ENCODE measurements around the gene ARID1B. TPM values are rescaled to one million over a fixed set of nuclear protein-coding genes. Genes with fewer than 3 reads are reported as not detected.
A peak's percentile ranks its signal among the peaks of the same experiment; 100 is the strongest.
"Not testable (repeated sequence)": the region's sequence is repeated elsewhere in the genome, so short reads cannot be mapped to it uniquely, and the experiment has no call there.

Gene ARID1B
- total RNA-seq, 1 donor from 2014 or later, result 46.4 TPM

DNA sequence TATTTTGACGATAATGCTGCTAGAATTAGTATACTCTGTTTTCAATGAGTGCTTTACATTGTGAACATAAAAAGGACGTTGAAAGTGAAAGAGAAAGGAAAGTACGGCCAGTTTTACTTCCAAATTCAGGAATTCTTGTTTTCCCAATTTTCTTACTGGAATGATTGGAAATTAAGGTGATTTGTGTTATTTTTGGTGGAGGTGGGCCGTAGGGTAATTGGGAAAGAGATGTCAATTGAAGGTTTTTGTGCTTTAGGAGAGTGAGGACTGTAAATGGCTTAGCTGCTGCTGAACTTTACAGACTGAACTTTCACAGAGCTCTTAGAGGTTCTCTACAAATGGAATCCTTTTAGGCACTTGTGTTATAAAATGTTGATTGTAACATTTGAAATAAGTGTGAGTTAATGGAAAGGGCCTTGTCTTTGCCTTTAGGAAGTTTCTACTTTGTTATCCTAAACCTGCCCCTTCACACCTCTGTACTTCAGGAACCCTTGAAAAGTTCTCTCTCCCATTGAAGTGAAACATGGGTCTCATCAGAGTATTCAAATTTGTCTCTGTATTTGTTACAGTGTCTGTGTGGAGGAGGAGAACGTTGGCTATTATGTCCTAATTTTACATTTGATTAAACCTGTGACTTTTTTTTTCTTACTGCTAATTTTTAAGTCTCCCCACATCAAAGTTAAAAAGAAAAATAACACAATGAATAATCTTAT, 256.4 kb downstream of the ARID1B start:
- intact Hi-C loops (cut with DNase I), result loop anchor here (5.0 kb wide), 1 partner anchor 154 kb away; no protein-coding TSS in a partner anchor
- ATAC-seq (no peak), DNase-seq (ENCODE audit: missing footprints) (no peak)

DNA sequence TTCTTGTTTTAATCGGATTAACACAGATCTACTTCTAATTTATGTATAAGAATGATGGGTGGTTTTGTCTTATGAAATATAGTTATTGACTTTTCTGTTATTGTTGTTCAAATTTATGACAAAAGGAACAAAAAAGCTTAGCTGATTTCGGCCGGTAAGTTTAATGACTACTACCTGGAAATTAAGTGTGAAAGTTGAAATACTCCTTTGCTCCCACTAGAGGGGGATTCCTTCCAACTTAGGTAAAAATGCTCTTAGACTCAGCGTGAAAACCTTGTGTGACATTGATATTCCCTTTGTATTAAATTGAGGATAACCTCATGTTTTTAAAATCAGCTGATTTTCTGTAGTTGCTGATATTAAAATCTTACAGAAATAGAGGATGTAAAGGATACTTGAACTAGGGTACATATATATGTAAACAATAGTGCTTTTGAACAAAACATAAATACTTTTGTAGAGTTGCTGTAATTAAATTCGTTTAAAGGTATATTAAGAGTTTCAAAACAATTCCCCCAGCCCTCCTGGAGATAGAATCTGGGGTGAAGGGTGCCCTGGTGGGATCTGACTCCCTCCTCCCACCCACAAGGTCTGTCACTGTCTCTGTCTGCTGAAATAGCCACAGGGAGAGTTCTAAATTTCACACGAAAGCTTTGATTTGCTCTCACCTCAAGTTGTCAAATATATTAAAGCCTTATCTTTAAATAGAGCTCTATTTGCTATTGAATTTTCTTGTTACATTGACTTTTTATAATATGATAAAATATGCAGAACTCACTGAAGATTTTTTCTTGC, 257.5 kb downstream of the ARID1B start:
- intact Hi-C loops (cut with DNase I), result loop anchor here (5.0 kb wide), 2 partner anchors 153 to 238 kb away; no protein-coding TSS in a partner anchor
- ATAC-seq, result no peak
- no peak for DNase-seq (ENCODE audit: missing footprints)

DNA sequence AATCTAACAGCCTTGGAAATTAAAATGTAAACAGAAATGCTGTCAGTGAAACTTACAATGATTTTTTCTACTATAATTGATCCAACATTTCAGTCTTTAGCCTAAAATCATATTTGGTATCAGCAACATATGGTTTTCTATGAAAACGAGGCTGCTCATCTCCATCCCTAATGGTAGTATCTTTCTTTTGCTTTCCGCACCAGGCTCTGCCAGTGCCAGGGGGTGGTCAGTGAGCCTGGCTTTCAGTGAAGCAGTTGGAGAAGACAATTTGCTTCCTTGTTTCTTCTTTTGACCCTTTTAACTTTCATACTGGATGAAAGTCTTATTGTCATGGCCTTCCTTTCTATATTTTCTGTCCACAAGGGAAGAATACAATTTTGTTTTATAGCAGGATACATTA, 258.4 kb downstream of the ARID1B start:
- ATAC-seq, result no peak
- DNase-seq (ENCODE audit: missing footprints), result no peak
- intact Hi-C loops (cut with DNase I), result loop anchor here (5.0 kb wide), 1 partner anchor 237 kb away; no protein-coding TSS in a partner anchor

DNA sequence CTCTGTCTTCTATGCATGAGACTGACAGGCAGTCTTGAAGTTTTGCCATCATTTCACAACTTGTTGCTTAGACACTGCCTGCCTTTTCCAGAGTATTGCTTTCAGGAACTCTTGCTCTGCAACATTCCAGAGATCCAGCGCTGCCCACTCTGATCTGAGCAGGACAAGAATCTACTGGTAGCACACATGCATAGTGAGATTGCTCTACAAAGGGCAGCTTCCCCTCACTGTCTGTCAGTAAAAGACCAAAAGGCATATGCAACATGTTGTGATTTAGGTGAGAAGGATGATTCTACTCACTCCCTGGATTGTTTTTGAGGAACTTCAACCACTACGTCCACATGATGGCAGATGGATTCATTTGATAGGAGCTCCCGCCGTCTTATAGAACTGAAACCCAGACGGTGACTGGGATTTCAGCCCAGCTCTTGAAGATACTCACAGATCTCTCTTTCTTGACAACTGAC, 259.1 kb downstream of the ARID1B start:
- DNase-seq (ENCODE audit: missing footprints) (no peak), ATAC-seq (peak; percentile 71)
- intact Hi-C loops (cut with DNase I), result loop anchor here (5.0 kb wide), 1 partner anchor 236 kb away; no protein-coding TSS in a partner anchor

DNA sequence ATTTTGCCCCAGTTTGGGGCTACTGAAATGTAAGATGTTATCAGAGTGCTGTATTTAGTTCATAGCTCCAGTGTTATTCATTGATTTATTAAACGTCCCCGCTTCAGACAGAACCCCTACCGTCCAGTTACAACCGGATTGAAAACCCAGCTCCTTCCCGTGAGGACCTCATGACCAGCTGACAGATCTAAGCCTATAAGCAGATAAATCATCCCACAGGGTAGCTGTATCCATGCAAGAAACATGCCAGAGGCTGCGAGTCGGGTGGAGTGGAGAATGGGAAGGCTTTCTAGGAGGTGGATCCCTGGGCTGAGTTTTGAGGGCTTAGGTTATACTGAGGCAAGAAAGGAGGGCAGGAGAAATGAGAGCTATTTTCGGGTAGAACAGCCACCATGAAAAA, 260.0 kb downstream of the ARID1B start:
- DNase-seq (ENCODE audit: missing footprints) (no peak), ATAC-seq (no peak)
- intact Hi-C loops (cut with DNase I), result loop anchor here (5.0 kb wide), 1 partner anchor 235 kb away; no protein-coding TSS in a partner anchor

DNA sequence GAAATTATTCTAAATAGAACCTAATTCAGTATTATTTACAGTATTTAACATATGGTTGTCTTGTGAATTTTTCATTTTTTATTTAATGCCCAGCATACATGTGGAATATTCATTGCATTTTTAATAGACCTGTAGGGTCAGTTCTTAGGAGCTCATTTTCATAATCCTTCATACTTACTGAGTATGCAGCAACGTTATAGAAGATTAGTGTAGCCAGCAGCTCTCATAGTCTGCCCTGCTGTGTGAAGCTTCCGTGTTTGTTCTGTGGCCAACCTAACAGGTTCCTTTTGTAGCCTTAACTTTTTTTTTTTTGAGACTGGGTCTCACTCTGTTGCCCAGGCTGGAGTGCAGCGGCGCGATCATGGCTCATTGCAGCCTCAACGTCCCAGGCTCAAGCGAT, 261.4 kb downstream of the ARID1B start:
- no peak for ATAC-seq
- DNase-seq (ENCODE audit: missing footprints), result no peak
- intact Hi-C loops (cut with DNase I), result loop anchor here (5.0 kb wide), 1 partner anchor 234 kb away; no protein-coding TSS in a partner anchor

DNA sequence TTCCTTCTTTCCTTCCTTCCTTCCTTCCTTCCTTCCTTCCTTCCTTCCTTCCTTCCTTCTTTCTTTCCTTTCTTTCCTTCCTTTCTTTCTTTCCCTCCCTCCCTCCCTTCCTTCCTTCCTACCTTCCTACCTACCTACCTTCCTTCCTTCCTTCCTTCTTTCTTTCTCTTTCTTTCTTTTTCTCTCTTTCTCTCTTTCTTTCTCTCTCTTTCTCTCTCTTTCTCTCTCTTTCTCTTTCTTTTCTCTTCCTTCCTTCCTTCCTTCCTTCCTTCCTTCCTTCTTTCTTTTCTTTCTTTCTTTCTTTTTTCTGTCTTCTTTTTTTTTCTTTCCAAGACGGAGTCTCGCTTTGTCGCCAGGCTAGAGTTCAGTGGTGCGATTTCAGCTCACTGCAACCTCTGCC, 262.5 kb downstream of the ARID1B start:
- not testable (repeated sequence) for DNase-seq (ENCODE audit: missing footprints); ATAC-seq
- intact Hi-C loops (cut with DNase I), result loop anchor here (5.0 kb wide), 1 partner anchor 233 kb away; no protein-coding TSS in a partner anchor

DNA sequence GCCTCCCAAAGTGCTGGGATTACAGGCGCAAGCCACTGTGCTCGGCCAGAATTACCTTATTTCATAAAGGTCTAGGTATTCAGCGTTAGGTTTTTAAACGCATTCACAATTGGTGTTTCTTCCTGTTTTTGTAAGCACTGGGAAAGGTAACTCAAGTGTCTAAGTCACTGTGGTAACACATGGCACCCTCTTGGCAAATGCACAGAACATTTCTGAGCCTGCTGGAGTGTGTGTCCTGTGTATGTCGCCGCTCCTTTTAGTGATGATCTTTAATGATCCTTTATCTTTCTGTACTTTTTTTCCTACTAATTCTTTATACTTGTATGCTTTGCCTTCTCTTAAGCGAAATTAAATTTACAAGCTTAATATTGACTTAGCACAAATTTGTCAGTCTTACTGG, 263.0 kb downstream of the ARID1B start:
- DNase-seq (ENCODE audit: missing footprints) (no peak), ATAC-seq (no peak)
- intact Hi-C loops (cut with DNase I), result no loop called here

DNA sequence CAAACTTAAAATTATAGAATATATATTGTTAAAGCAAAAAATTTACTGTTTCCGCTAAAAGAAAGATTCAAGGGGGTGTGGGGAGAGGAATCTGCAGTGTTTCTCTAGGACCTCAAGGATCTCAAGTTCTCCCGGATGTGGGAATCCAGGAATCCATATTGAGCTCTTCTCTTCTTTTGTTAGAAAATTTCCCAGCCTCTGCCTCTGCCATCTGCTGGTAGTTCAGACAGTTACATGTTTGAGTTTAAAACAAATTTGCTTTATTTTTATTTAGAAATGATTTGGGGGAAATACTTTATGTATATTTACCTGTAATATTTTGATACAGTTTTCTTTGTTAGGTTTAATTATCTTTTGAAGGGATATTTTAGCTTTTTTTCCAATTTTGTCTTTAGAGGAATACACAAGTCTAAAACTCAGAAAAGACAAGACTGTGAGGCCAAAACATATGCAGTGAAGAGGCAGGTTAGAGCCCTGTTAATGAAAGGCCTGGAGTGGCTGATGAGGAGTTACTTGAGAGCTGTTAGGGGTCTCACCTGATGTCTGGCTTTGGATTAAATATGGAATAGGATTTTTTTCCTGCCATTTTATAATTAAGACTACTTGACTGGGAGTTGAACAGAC, 268.8 kb downstream of the ARID1B start:
- ATAC-seq, result no peak
- intact Hi-C loops (cut with DNase I), result no loop called here
- no peak for DNase-seq (ENCODE audit: missing footprints)

DNA sequence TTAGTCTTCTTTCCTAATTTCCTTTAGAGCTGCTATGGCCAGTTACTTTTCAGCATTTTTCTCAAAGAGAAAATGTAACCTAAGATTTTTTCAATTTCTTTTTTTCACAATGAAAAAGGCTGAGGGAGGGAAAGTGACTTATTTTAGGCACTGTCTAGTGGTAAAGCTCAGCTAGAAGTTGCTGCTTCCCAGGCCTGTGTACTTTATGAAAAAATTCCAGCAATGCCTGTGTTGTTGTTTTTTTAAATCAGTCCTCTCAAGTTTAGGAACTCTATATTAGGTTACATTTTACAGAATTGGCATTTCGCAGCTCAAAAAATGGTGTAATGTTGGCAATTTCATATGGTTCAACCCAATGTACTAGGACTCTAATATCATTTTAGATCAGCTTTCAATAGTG, 269.6 kb downstream of the ARID1B start:
- ATAC-seq (no peak), DNase-seq (ENCODE audit: missing footprints) (no peak)
- intact Hi-C loops (cut with DNase I), result no loop called here

DNA sequence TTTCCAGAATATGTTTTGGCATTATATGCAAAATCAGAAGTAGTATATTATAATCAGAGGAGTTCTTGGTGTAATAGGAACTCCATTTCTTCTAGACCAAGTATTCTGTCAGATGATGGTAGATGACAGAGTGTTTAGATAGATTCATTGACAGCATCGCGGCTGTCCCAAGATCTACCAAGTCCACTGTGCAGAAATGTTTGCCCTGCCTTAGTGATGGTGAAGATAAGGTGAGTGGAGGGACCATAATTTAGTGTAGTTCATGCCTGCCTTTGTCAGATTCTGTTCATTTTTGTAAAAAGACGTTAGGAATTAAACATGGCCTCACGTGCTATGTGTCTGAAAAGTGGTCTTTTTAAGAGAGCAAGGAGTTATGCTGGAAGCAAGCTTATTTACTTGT, 270.1 kb downstream of the ARID1B start:
- no peak for DNase-seq (ENCODE audit: missing footprints)
- intact Hi-C loops (cut with DNase I), result no loop called here
- no peak for ATAC-seq

DNA sequence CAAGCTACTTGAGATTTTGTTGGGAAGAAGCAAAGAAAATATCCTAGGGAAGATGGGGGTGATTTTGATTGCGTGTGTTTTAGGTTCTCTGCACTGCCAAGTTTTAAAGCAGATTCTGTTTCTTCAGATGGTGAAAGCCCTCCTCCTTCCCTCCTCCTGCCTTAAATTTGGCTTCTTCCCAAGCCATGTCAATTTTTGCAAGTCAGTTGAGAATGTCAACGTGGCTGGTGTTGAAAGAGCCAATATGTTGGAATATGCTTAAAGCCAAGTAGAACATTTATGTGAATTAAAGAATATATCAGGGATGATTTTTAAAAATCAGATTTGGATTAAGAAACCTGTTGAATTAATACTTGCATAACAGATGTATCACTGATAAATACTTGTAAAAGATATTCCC, 270.8 kb downstream of the ARID1B start:
- ATAC-seq (no peak), DNase-seq (ENCODE audit: missing footprints) (no peak)
- intact Hi-C loops (cut with DNase I), result no loop called here

DNA sequence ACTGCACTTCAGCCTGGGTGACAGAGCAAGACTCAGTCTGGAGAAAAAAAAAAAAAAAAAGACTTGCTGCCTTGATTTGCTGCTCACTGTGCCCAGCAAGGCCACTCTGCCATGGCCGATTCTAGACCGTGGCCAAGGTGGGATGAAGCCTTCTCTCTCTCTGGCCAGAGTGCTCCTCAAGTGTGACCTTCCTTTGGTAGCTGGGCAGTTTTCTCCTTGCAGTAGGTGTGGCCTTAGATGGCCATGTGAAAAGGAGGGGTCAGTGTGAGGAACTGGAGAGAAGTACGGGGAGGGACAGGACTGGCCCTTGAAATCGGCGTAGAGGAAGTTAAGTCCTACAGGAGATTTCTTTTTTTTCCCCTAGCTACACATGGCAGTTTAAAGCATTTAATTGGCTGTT, 272.0 kb downstream of the ARID1B start:
- DNase-seq (ENCODE audit: missing footprints), result no peak
- intact Hi-C loops (cut with DNase I), result no loop called here
- peak; percentile 38 for ATAC-seq

DNA sequence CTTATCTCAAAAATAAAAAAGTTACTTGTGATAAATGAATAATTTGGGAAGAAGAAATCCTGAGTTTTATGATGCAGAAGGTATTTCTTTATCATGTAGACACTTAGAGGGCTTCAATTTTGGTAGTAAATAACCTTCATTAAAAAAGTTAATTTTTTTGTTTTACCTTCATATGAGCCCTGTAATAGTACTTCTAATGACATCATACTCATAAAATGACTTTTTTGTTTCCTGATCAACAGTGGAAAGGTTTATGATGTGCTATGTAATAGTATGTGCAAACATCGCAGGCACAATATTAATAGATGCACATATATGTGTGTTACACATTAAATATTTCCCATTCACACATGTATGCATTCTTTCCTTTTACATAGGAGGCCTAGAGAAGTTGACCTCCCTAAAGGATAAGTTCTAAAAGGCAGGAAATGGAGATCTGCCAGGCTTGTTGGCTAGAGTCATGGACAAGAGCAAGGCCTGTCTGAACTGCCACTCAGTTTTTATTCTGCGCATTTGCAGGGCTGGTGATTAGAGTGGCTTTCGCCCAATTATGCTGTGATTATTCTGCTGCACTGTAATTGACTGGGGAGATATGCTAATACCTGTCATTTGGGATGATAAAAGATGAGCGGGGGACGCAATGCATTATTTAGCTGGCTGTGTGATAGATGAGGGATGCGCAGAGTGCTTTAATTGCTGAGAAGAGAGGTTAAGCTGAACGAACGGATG, 273.5 kb downstream of the ARID1B start:
- intact Hi-C loops (cut with DNase I), result no loop called here
- peak; percentile 56 for ATAC-seq
- DNase-seq (ENCODE audit: missing footprints), result no peak

DNA sequence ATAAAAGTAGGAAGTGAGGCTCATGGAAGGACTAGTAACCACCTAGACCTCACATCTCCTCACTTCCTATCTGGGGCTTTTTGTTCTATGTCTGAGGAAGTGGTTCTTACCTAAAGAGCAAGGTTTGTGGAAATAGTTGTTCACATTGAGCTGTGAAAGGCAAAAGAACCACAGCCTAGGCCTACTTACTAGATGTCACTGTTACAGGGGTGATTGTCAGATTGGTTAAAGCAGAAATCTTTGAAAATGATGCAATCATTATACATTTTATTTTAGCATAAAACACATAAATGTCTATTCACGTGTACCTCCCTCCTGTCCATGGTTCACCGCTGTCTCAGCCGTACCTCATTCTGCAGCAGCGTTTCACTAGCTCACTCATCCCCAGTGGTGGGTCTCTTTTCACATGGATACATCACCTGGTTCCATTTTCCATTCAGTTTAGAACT, 277.4 kb downstream of the ARID1B start:
- intact Hi-C loops (cut with DNase I), result no loop called here
- DNase-seq (ENCODE audit: missing footprints) (no peak), ATAC-seq (no peak)

DNA sequence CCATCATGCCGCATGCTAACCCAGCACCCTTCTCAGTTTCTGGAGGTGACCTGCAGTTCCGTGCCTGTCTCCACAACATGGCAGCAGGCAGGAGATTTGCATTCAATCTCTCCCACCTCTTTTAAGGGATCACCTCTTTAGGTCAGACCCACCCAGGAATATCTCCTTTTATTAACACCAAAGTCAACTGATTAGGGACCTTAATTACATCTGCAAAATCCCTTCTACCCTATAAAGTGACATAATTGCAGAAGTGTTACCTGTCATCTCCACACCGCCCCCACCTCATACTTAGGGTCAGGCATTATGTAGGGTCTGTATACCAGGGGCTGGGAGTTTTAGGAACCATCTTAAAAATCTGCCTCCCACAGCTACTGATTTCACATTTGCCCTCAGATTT, 278.7 kb downstream of the ARID1B start:
- intact Hi-C loops (cut with DNase I), result no loop called here
- DNase-seq (ENCODE audit: missing footprints) (no peak), ATAC-seq (no peak)

DNA sequence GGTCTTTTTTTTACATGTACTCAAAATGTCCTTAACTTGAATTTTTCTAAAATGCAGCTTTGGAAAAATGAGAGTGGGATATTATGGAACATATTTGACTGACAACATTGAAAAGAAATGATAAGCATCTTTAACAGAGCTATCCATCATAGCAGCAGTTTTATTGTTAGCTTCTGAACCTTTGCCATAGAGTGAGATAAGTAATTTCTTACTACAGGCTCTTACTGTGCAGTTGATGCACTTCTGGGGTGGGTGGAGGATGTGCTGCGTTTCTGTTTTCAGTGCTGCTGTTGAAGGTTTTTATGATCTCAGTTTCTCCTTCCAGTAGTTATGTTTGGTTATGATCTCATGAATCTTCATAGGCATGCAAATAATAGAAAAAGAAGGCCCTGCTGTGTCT, 279.1 kb downstream of the ARID1B start:
- ATAC-seq (no peak), DNase-seq (ENCODE audit: missing footprints) (no peak)
- intact Hi-C loops (cut with DNase I), result no loop called here

DNA sequence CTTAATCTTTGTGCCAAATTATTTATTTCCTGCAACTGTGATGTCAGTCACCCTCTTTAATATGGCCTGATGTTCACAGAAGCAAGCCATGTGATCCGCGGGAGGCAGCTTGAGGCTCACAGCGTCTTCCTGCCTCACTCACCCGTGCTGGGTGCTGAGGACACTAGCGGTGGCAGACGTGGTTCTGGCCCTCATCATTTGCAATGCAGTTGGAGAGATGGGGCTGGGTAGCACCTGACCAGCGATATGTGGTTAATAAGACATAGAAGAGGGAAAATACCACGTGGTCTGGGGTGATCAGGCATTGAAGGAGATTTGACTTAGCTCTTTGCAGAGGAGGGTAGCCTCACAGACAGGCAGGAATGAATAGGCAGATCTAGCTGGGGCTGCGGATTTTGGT, 281.4 kb downstream of the ARID1B start:
- no peak for DNase-seq (ENCODE audit: missing footprints)

DNA sequence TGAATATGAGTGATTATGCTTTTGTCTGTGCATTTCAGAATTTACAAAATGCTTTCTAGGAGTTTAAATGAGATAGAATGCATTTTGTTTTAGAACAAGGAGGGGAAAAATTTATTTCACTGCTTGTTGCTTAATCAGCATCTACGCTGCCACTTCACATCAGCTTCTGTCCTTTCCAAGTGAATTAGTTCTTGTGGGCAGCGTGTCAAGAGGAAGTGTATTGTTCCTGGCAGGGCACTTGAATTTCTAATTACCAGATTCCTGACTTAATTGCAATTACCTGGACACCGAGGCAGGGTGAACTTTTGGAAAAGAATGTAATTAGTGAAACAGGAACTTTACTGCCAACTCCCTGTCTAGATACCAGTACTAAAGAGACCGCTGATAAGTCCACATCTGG, 282.6 kb downstream of the ARID1B start:
- intact Hi-C loops (cut with DNase I), result no loop called here

More for the DNA sequence above, 281.4 kb downstream of the ARID1B start:
- ATAC-seq, result no peak
- intact Hi-C loops (cut with DNase I), result no loop called here

More for the DNA sequence above, 282.6 kb downstream of the ARID1B start:
- DNase-seq (ENCODE audit: missing footprints) (no peak), ATAC-seq (no peak)
